Fibroblast of skin of back (primary cell): ENCODE results near the gene PYDC2. TPM values are rescaled to one million over a fixed set of nuclear protein-coding genes. Genes with fewer than 3 reads are reported as not detected.
A peak's percentile ranks its signal among the peaks of the same experiment; 100 is the strongest.

Experiments used
- DNase-seq: peaks from one replicate; pipeline ENCODE4 v3.0.0-alpha.2; 2013
- polyA plus RNA-seq, 2 experiments: library from polyadenylated mRNA; unstranded; fragments of 120-200 nt; gene quantifications; one replicate each; pipeline ENCODE4 v1.2.1, GENCODE V29; 2013; ENCODE audit not compliant: insufficient read length in 2 of 2

PYDC2 gene
- not detected for polyA plus RNA-seq (2013, experiment 1 of 2; ENCODE audit: insufficient read length)
- not detected for polyA plus RNA-seq (2013, experiment 2 of 2; ENCODE audit: insufficient read length)

DNA sequence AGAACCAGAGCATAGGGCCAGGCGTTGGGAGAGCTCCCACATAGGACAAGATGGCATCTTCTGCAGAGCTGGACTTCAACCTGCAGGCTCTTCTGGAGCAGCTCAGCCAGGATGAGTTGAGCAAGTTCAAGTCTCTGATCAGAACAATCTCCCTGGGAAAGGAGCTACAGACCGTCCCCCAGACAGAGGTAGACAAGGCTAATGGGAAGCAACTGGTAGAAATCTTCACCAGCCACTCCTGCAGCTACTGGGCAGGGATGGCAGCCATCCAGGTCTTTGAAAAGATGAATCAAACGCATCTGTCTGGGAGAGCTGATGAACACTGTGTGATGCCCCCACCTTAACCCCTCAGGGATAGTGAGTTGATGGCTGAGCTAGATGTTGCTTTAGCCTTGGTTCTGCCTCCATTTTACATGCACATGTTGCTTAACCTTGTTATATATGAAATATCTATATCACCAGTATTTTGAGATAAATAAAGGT, at the start of gene PYDC2:
PYDC2 (plus strand) TSS at position 51 of the 483 bp plus-strand sequence; CDS start at position 51, 0 bp downstream.
- no peak for DNase-seq

GRCh38 chr3:191412759-191413158, 48.2 kb upstream of the PYDC2 start:
- DNase-seq = peak; percentile 94

DNA sequence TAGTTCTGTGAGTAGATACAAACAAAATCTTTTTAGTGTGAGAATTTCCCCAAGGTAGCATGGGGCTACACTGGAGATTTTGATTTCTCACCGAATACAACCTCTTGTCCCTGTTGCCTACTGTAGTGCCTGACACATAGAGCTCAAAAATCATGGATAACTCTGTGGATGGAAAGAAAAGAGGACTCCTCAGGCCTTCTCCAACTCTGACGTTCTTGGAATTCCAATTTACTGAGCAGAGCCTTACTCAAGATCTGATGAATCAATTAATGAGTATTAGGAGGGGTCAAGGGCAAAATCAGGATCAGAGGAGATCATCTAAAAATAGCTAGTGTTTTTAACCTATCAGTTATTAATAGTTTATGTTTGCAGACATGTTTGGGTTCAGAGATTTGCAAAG, 46.7 kb upstream of the PYDC2 start:
- DNase-seq = peak; percentile 12

- no peak for DNase-seq
Observed at GRCh38 chr3:191414732-191415131, 46.2 kb upstream of the PYDC2 start.

- DNase-seq = no peak
Observed at GRCh38 chr3:191415566-191415965, 45.4 kb upstream of the PYDC2 start.

- no peak for DNase-seq
Observed at GRCh38 chr3:191417457-191417729, 43.6 kb upstream of the PYDC2 start.

- DNase-seq = no peak
Observed at GRCh38 chr3:191420771-191421170, 40.2 kb upstream of the PYDC2 start.

GRCh38 chr3:191424881-191425280, 36.1 kb upstream of the PYDC2 start:
- DNase-seq = no peak

- DNase-seq = no peak
Observed at GRCh38 chr3:191425322-191425734, 35.6 kb upstream of the PYDC2 start.

DNA sequence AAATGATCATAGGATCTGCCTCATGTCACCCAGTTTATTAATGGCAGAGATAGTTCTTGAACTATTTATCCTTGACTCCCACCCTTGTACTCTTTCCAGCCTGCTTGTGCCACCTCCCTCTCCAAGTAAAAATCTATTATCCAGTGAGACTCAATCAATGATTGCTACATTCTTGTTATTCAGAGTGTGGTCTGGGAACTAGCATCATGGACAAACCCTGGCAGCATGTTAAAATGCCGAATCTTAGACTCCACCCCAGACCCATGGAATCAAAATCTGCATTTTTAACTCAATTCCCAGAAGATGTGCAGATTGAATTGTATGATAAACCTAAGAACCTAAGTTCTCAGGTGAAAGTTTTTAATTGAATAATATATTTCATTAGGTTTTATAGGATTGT, 34.7 kb upstream of the PYDC2 start:
- no peak for DNase-seq

DNA sequence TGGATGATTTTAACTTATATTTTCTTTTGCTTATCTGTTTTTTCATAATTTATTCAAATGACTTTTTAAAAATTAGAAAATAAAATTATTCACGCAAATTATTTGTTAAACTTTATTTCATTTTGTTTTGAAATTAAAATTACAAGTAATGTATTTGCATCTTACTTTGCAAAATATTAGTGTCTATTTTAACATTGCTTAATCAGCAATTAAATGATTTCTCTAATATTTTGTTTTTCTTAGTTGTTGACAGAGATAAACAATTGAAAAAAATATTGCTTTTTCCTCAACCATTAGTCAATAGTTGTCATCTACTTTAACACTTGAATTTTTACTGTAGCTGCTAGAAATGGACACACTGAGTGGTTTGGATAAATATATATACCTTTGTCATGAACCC, 32.8 kb upstream of the PYDC2 start:
- DNase-seq = no peak

DNA sequence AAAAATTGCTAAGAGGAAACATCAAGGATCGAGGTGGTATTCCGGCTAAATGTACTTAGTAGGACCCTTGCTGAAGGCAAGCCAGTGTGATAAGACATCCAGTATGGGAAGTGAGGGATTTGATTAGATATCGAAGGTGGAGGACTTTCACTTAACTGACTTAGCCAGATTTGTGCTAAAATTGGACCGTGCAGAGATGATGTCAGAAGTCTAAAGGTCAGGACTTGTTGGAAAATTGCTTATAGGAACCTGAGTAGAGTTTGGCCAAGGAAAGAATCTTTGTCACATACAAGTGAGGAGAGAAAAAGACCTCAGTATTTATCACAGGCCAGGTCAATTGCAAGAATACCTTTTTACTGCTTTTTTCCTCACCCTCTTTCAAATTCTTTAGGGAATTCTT, 30.9 kb upstream of the PYDC2 start:
- DNase-seq = no peak

- DNase-seq = no peak
Observed at GRCh38 chr3:191431160-191431822, 29.7 kb upstream of the PYDC2 start.

DNA sequence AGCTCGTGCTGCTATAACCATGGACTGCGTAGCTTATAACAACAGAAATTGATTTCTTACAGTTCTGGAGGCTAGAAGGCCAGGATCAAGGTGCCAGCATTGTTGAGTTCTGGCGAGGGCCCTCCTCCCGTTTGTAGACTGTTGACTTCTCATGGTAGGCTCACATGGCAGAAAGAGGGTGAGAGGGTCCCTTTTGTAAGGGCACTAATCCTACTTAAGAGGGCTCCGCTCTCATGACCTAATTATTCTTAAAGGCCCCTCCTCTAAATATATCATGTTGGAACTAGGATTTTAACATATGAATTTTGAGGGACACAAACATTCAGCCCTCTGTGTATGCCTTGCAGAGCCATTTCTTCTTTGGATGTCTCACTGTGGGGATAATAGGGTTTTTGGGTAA, 28.8 kb upstream of the PYDC2 start:
- no peak for DNase-seq

GRCh38 chr3:191434024-191434423, 26.9 kb upstream of the PYDC2 start:
- DNase-seq = no peak

GRCh38 chr3:191435981-191436380, 25.0 kb upstream of the PYDC2 start:
- DNase-seq = no peak

GRCh38 chr3:191438150-191438814, 22.7 kb upstream of the PYDC2 start:
- no peak for DNase-seq

GRCh38 chr3:191440532-191440931, 20.4 kb upstream of the PYDC2 start:
- no peak for DNase-seq

DNA sequence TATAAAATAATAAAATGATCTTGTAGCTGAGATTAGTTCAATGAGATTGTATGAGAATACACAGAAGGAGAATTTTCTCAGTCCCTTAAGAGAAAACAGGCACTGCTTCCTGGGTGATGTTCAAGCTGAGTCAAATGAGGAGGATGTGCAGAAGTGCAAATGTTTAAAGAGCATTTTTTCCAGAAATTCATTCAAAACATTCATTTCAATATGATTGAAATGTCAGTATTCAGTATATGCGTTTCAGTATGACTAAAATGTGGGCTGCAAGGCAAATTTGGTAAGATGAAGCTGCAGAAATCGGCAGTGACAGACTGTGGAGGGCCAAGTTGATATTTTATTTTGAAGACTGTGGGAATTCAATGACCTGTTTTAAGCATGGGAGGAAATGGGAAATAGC, 19.3 kb upstream of the PYDC2 start:
- DNase-seq = no peak

DNA sequence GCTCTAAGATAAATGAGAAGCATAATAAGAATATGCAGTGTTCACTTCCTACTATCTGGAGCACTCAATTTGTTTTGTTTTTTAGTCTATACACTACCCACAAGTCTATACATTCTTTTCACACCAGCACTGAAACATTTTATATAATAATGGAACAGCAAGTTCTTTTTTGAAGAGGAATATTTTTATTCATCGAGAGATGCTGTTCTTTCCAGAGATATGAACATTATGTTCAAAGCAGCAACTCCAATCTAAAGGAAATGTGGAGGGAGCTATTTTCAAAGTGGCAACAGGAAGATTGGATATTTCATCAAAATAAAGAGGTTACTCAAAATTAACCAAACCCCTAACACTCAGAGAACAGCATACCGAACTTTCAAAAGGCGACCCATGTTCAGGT, 16.4 kb upstream of the PYDC2 start:
- no peak for DNase-seq

DNA sequence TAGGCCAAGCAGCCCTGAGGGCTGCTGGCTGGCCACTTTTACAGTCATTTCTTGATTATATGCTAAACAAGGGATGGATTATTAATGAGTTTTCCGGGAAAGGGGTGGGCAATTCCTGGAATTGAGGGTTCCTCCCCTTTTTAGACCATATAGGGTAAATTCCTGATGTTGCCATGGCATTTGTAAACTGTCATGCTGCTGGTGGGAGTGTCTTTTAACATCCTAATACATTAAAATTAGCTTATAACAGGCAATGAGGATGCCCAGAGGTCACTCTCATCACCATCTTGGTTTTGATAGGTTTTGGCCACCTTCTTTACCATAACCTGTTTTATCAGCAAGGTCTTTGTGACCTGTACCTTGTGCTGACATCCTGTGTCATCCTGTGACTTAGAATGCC, 11.7 kb upstream of the PYDC2 start:
- DNase-seq = no peak

DNA sequence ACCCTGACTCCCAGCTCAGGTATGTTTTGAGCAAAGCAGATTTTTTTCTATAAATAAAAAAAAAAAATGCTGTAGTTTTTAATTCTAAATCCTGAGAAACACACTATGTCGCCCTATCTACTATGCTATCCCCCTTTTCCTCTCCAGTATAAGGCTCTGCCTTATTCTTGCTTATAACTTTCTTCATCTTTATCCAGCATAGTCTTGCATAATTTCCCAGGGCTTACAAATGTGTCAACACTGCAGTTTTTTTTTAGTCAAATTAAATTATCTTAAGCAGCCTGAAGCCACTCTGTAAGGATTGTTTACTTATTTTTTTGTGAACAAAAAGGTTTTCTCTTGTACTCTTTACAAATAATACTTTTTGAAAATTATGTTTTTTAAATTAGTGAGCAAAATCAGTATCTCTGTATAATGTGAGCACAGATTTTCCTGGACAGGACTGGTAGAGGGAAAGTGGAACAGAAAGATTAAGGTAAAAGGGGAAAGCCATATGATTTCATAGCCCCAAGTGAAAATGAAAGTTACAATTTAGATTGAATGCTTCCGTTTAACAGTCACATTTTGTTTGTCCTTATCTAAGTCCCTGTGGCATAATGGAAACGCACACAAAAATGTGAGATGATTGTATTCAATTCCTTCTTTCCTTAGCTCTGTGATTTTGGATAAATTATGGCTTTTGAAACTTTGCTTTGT, 5.6 kb upstream of the PYDC2 start:
- DNase-seq = no peak

- DNase-seq = no peak
Observed at GRCh38 chr3:191460360-191460759, 603 bp upstream of the PYDC2 start.

GRCh38 chr3:191470080-191470479, 9.1 kb downstream of the PYDC2 start:
- DNase-seq = no peak
